ENCODE data around the gene QKI. TPM values are rescaled to one million over a fixed set of nuclear protein-coding genes. Genes with fewer than 3 reads are reported as not detected.
A peak's percentile ranks its signal among the peaks of the same experiment; 100 is the strongest.

Gene QKI
- total RNA-seq, 3 donors from 2014 or later, result 158 to 304 (median 172) TPM

GRCh38 chr6:163460307-163460782, 45.8 kb downstream of the QKI start:
- peaks cover 0 to 8% of the 10 kb centered on the region in 2 donors for H3K4me1 ChIP-seq
- H3K4me3 ChIP-seq, result peak overlapping the region; percentile 26 to 57 (median 32)
- intact Hi-C loops (cut with DNase I; ENCODE audit: low total_unique reads), result no loop called here
- DNase-seq (ENCODE audit: low spot score in 2 of 2), result no peak
- no peaks in the 10 kb centered on the region for H3K9me3 ChIP-seq
- TF ChIP-seq CTCF (IDR thresholded peaks at IDR 0.05) (no peak), POLR2AphosphoS5 (IDR thresholded peaks at IDR 0.05) (no peak), POLR2A (IDR thresholded peaks at IDR 0.05) (no peak)
- H3K27ac ChIP-seq, result peak overlapping the region; percentile 27 to 41
- H3K27me3 ChIP-seq, result no peaks in the 10 kb centered on the region
- H3K36me3 ChIP-seq, result no peaks in the 10 kb centered on the region

GRCh38 chr6:163461696-163462095, 47.2 kb downstream of the QKI start:
- Histone ChIP-seq H3K27me3 (no peaks in the 10 kb centered on the region), H3K9me3 (no peaks in the 10 kb centered on the region), H3K27ac (no peak overlapping the region), H3K4me1 (peaks cover 0 to 4% of the 10 kb centered on the region in 2 donors), H3K36me3 (no peaks in the 10 kb centered on the region), H3K4me3 (no peak overlapping the region)
- intact Hi-C loops (cut with DNase I; ENCODE audit: low total_unique reads), result no loop called here
- TF ChIP-seq CTCF (IDR thresholded peaks at IDR 0.05) (no peak), POLR2AphosphoS5 (IDR thresholded peaks at IDR 0.05) (no peak), POLR2A (IDR thresholded peaks at IDR 0.05) (no peak)
- DNase-seq (ENCODE audit: low spot score in 2 of 2), result no peak

DNA sequence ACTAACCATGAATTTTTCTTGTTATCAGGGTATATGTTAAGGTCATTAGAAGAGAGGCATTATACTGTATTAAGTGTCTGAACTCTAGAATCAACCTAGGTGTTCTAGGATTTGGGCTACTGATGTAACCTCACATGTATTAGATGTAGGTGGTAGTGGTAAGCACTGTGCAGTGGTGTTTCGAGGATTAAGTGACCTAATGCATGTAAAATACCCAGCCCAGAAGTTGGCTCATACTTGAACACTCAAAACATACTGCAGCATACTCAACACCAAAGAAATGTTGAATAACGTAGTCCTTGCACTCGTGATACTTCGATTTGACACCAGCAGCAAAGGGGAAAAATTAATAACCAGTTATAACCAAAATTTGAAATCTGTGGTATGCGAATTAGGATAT, 48.7 kb downstream of the QKI start:
- Histone ChIP-seq H3K27me3 (no peaks in the 10 kb centered on the region), H3K27ac (no peak overlapping the region), H3K36me3 (no peaks in the 10 kb centered on the region), H3K9me3 (no peaks in the 10 kb centered on the region), H3K4me1 (peaks cover 0 to 4% of the 10 kb centered on the region in 2 donors), H3K4me3 (no peak overlapping the region)
- no peak for DNase-seq (ENCODE audit: low spot score in 2 of 2)
- no peak for TF ChIP-seq CTCF (IDR thresholded peaks at IDR 0.05)
- TF ChIP-seq POLR2AphosphoS5 (IDR thresholded peaks at IDR 0.05), result no peak
- no peak for TF ChIP-seq POLR2A (IDR thresholded peaks at IDR 0.05)
- intact Hi-C loops (cut with DNase I; ENCODE audit: low total_unique reads), result no loop called here

- no peak for DNase-seq (ENCODE audit: low spot score in 2 of 2)
- intact Hi-C loops (cut with DNase I; ENCODE audit: low total_unique reads), result no loop called here
- H3K9me3 ChIP-seq, result no peaks in the 10 kb centered on the region
- H3K4me3 ChIP-seq, result no peak overlapping the region
- peaks cover 0 to under 1% of the 10 kb centered on the region in 2 donors for H3K4me1 ChIP-seq
- no peaks in the 10 kb centered on the region for H3K27me3 ChIP-seq
- TF ChIP-seq POLR2AphosphoS5 (IDR thresholded peaks at IDR 0.05) (no peak), CTCF (IDR thresholded peaks at IDR 0.05) (no peak), POLR2A (IDR thresholded peaks at IDR 0.05) (no peak)
- no peak overlapping the region for H3K27ac ChIP-seq
- H3K36me3 ChIP-seq, result no peaks in the 10 kb centered on the region
These were observed 49.3 kb downstream of the QKI start for GRCh38 chr6:163463795-163464194.

GRCh38 chr6:163466839-163467390, 52.4 kb downstream of the QKI start:
- H3K4me3 ChIP-seq, result no peak overlapping the region
- no peak for TF ChIP-seq POLR2A (IDR thresholded peaks at IDR 0.05)
- no peak for TF ChIP-seq CTCF (IDR thresholded peaks at IDR 0.05)
- TF ChIP-seq POLR2AphosphoS5 (IDR thresholded peaks at IDR 0.05), result no peak
- H3K27ac ChIP-seq, result no peak overlapping the region
- no peaks in the 10 kb centered on the region for H3K27me3 ChIP-seq
- no peak for DNase-seq (ENCODE audit: low spot score in 2 of 2)
- peaks cover 6 to 11% of the 10 kb centered on the region in 2 donors for H3K9me3 ChIP-seq
- intact Hi-C loops (cut with DNase I; ENCODE audit: low total_unique reads), result no loop called here
- no peaks in the 10 kb centered on the region for H3K36me3 ChIP-seq
- H3K4me1 ChIP-seq, result no peaks in the 10 kb centered on the region

Measured in breast epithelium (tissue), 4 donors.